IMR-90 (cell line): ENCODE data around the gene CCDC141. TPM values are rescaled to one million over a fixed set of nuclear protein-coding genes. Genes with fewer than 3 reads are reported as not detected.

ENCODE experiments used
- ATAC-seq: fragments of 200-7000 bp; cut with Tn5 transposase; 2 replicates; pipeline ENCODE4 v1.9.1; 2020; ENCODE audit warnings: low read depth, mild to moderate bottlenecking, moderate library complexity
- BruUV-seq: library from RNA; stranded (reverse); fragments of 400-500 nt; replicated peaks from 2 replicates; lab custom pipeline; 2021; lab: Mats Ljungman, UMichigan
- CTCF ChIA-PET: fragments of 300-600 bp; formaldehyde crosslinking; extraction: SDS; loops from one replicate; lab custom pipeline; 2021; ENCODE audit warnings: antibody characterized with exemption; lab: Yijun Ruan, JAX
- POLR2A ChIA-PET: fragments of 300-600 bp; sonication (Branson Sonifier 250); formaldehyde crosslinking; loops from one replicate; lab custom pipeline; 2022; ENCODE audit warnings: antibody characterized with exemption; ENCODE audit not compliant: unreplicated experiment; lab: Charles Lee
- DNase-seq: peaks from one replicate; pipeline ENCODE4 v3.0.0; 2013
- H2AFZ ChIP-seq: replicated peaks from 2 replicates; pipeline ENCODE3; 2013; ENCODE audit warnings: low read length, mild to moderate bottlenecking; ENCODE audit not compliant: poor library complexity
- H2AK5ac ChIP-seq: 2 replicates; pipeline ENCODE4 v1.6.1; 2013; ENCODE audit warnings: low read depth, low read length, inconsistent platforms
- H2AK9ac ChIP-seq: replicated peaks from 2 replicates; pipeline ENCODE3; 2013; ENCODE audit warnings: mild to moderate bottlenecking, low read depth, low read length, moderate library complexity; ENCODE audit not compliant: poor library complexity
- H2BK120ac ChIP-seq: 2 replicates; pipeline ENCODE4 v1.6.1; 2013; ENCODE audit warnings: low read depth, low read length, inconsistent platforms
- H2BK15ac ChIP-seq: 3 replicates; pipeline ENCODE4 v1.6.1; 2013; ENCODE audit warnings: low read depth, low read length, inconsistent platforms
- H2BK20ac ChIP-seq: 2 replicates; pipeline ENCODE4 v1.6.1; 2013; ENCODE audit warnings: low read depth, mild to moderate bottlenecking, inconsistent platforms, low read length, moderate library complexity
- H2BK5ac ChIP-seq: 2 replicates; pipeline ENCODE4 v1.6.1; 2013; ENCODE audit warnings: mild to moderate bottlenecking, low read depth, low read length, inconsistent platforms; ENCODE audit not compliant: poor library complexity, severe bottlenecking
- H3K14ac ChIP-seq: replicated peaks from 2 replicates; pipeline ENCODE4 v1.6.1; 2013; ENCODE audit warnings: low read depth, low read length, inconsistent platforms
- H3K18ac ChIP-seq: 2 replicates; pipeline ENCODE4 v1.6.1; 2013; ENCODE audit warnings: low read depth, low read length, control low read depth
- H3K23ac ChIP-seq: 2 replicates; pipeline ENCODE4 v1.6.1; 2013; ENCODE audit warnings: low read depth, low read length, inconsistent platforms
- H3K27ac ChIP-seq: 2 replicates; pipeline ENCODE4 v1.5.1; 2013; ENCODE audit warnings: mild to moderate bottlenecking, control low read depth, low read length; ENCODE audit not compliant: insufficient read depth
- H3K27me3 ChIP-seq: 2 replicates; pipeline ENCODE4 v1.6.1; 2013; ENCODE audit warnings: low read length; ENCODE audit not compliant: control insufficient read depth, insufficient read depth
- H3K36me3 ChIP-seq: 2 replicates; pipeline ENCODE4 v1.6.1; 2013; ENCODE audit warnings: low read length, mixed read lengths; ENCODE audit not compliant: control insufficient read depth, insufficient read depth
- H3K4ac ChIP-seq: 2 replicates; pipeline ENCODE4 v1.6.1; 2013; ENCODE audit warnings: low read depth, low read length, inconsistent platforms
- H3K4me1 ChIP-seq: 2 replicates; pipeline ENCODE4 v1.6.1; 2013; ENCODE audit warnings: low read length, mixed read lengths; ENCODE audit not compliant: control insufficient read depth, insufficient read depth
- H3K4me2 ChIP-seq: 2 replicates; pipeline ENCODE4 v1.6.1; 2013; ENCODE audit warnings: low read depth, mild to moderate bottlenecking, control low read depth, low read length, moderate library complexity
- H3K4me3 ChIP-seq: 2 replicates; pipeline ENCODE4 v1.5.1; 2013; ENCODE audit warnings: low read depth, mild to moderate bottlenecking, control low read depth, low read length, moderate library complexity; ENCODE audit not compliant: insufficient read depth
- H3K56ac ChIP-seq: 2 replicates; pipeline ENCODE4 v1.6.1; 2013; ENCODE audit warnings: low read length, inconsistent platforms; ENCODE audit not compliant: insufficient read depth; ENCODE audit errors: extremely low read depth
- H3K79me1 ChIP-seq, 2 experiments: 2 replicates each; pipeline ENCODE4 v1.6.1; 2013; ENCODE audit warnings: low read length in 2 of 2, inconsistent platforms in 1 of 2, low read depth in 1 of 2
- H3K9ac ChIP-seq: 2 replicates; pipeline ENCODE4 v1.6.1; 2013; ENCODE audit warnings: low read depth, low read length, control low read depth
- H3K9me1 ChIP-seq: 2 replicates; pipeline ENCODE4 v1.6.1; 2013; ENCODE audit warnings: low read length, inconsistent platforms; ENCODE audit not compliant: insufficient read depth
- H3K9me3 ChIP-seq: 2 replicates; pipeline ENCODE4 v1.6.1; 2013; ENCODE audit warnings: low read length; ENCODE audit not compliant: control insufficient read depth, insufficient read depth
- H4K20me1 ChIP-seq: 2 replicates; pipeline ENCODE4 v1.6.1; 2013; ENCODE audit warnings: low read length, inconsistent platforms; ENCODE audit not compliant: insufficient read depth
- H4K5ac ChIP-seq: 2 replicates; pipeline ENCODE4 v1.6.1; 2013; ENCODE audit warnings: mild to moderate bottlenecking, low read depth, low read length, control low read depth
- H4K8ac ChIP-seq, 2 experiments: 2 replicates each; pipeline ENCODE4 v1.6.1; 2013; ENCODE audit warnings: low read depth in 2 of 2, low read length in 2 of 2, control low read depth in 1 of 2, inconsistent platforms in 1 of 2
- H4K91ac ChIP-seq: 2 replicates; pipeline ENCODE4 v1.6.1; 2013; ENCODE audit warnings: low read depth, low read length, inconsistent platforms; ENCODE audit not compliant: insufficient read depth
- CTCF ChIP-seq: conservative IDR thresholded peaks from 2 replicates; pipeline ENCODE4 v1.5.1; 2012; ENCODE audit warnings: mild to moderate bottlenecking, low read depth, low read length, improper control_type of control experiment
- FOS ChIP-seq: fragments of 150-350 bp; IDR thresholded peaks from 2 replicates; pipeline ENCODE4 v1.6.1; 2016; ENCODE audit warnings: low read depth, low read length
- MAFK ChIP-seq: IDR thresholded peaks from 2 replicates; pipeline ENCODE4 v1.6.1; 2012; ENCODE audit warnings: low read depth, low read length, improper control_type of control experiment
- MAZ ChIP-seq: IDR thresholded peaks from 2 replicates; pipeline ENCODE4 v1.6.1; 2012; ENCODE audit warnings: low read depth, mild to moderate bottlenecking, low read length, improper control_type of control experiment, moderate library complexity, borderline replicate concordance
- RAD21 ChIP-seq: IDR thresholded peaks from 2 replicates; pipeline ENCODE4 v1.6.1; 2012; ENCODE audit warnings: low read length, improper control_type of control experiment
- RCOR1 ChIP-seq: IDR thresholded peaks from 2 replicates; pipeline ENCODE4 v1.6.1; 2012; ENCODE audit warnings: mild to moderate bottlenecking, low read length, improper control_type of control experiment; ENCODE audit not compliant: insufficient replicate concordance
- RFX5 ChIP-seq: IDR thresholded peaks from 2 replicates; pipeline ENCODE4 v1.8.0; 2012; ENCODE audit warnings: low read depth, mild to moderate bottlenecking, low read length, moderate library complexity
- whole genome bisulfite sequencing, 2 experiments: methylation state at CpG; one replicate each; pipeline versions ENCODE4 v1.1.5 to v1.1.7; 2013; ENCODE audit warnings: missing lambda C conversion rate in 2 of 2; ENCODE audit not compliant: insufficient read length in 1 of 2; ENCODE audit errors: extremely low coverage in 2 of 2; 5-methylcytosine and 5-hydroxymethylcytosine counted together
- dilution Hi-C: fragments of 300-500 bp; cut with HindIII; formaldehyde crosslinking; loops from one replicate; pipeline ENCODE4 v1.14.3; 2018; ENCODE audit warnings: low sequenced_read_pairs; ENCODE audit not compliant: unreplicated experiment
- in situ Hi-C: fragments of 300-500 bp; cut with MboI; formaldehyde crosslinking; loops from 3 replicates; pipeline ENCODE4 v1.14.3; 2019; ENCODE audit warnings: low sequenced_read_pairs, inconsistent platforms, mixed read lengths
- intact Hi-C: fragments of 100-400 bp; cut with micrococcal nuclease; formaldehyde crosslinking; loops from 2 replicates; pipeline ENCODE4 v1.10.0; 2022
- polyA plus RNA-seq, 3 experiments: library from polyadenylated mRNA; depleted of rRNA; stranded (reverse); fragments of >200 nt; gene quantifications; 2 replicates each; pipeline ENCODE4 v1.2.3, GENCODE V29; 2012; ENCODE audit warnings: low replicate concordance in 1 of 3
- total RNA-seq: library from RNA; depleted of rRNA; stranded (reverse); fragments of >200 nt; gene quantifications from 2 replicates; pipeline ENCODE4 v1.2.3, GENCODE V29; 2012

CCDC141 gene
- total and polyA plus RNA-seq, 2 of the 4 experiments (the other 2 are of a cell fraction): not detected

- CTCF ChIA-PET: no interaction called here
Observed at GRCh38 chr2:178947006-178947405, 102.9 kb downstream of the CCDC141 start.

More at GRCh38 chr2:178947006-178947405, 102.9 kb downstream of the CCDC141 start:
- Histone ChIP-seq H2BK20ac (no peak overlapping the region), H4K20me1 (no peaks in the 10 kb centered on the region), H4K8ac (no peak overlapping the region), H2BK5ac (no peak overlapping the region), H3K9me3 (no peaks in the 10 kb centered on the region), H4K91ac (no peak overlapping the region), H3K27me3 (no peaks in the 10 kb centered on the region), H3K36me3 (no peaks in the 10 kb centered on the region), H3K4me1 (no peaks in the 10 kb centered on the region), H3K18ac (no peak overlapping the region), H3K23ac (no peak overlapping the region), H3K79me1 (no peaks in the 10 kb centered on the region), H3K4me2 (no peak overlapping the region), H2BK120ac (no peak overlapping the region), H2BK15ac (no peak overlapping the region), H3K56ac (no peak overlapping the region), H3K4ac (no peak overlapping the region), H3K27ac (no peak overlapping the region), H2AK5ac (no peak overlapping the region), H2AFZ (no peak overlapping the region), H3K4me3 (no peak overlapping the region), H4K5ac (no peak overlapping the region), H3K9me1 (no peaks in the 10 kb centered on the region), H2AK9ac (no peak overlapping the region), H3K9ac (no peak overlapping the region), H3K14ac (no peak overlapping the region)
- ATAC-seq: no peak
- dilution Hi-C loops: no loop called here
- TF ChIP-seq MAZ (no peak), CTCF (no peak), MAFK (no peak), RCOR1 (no peak), RFX5 (no peak), RAD21 (no peak), FOS (no peak)
- POLR2A ChIA-PET: no interaction called here
- DNase-seq: no peak
- intact Hi-C loops: no loop called here
- WGBS, 2 experiments: no CpG with 5 or more reads among the region's 3 CpGs
- BruUV-seq: no TSS peak
- in situ Hi-C loops: no loop called here
